ENCODE results near the gene THOC7.

THOC7 gene

DNA sequence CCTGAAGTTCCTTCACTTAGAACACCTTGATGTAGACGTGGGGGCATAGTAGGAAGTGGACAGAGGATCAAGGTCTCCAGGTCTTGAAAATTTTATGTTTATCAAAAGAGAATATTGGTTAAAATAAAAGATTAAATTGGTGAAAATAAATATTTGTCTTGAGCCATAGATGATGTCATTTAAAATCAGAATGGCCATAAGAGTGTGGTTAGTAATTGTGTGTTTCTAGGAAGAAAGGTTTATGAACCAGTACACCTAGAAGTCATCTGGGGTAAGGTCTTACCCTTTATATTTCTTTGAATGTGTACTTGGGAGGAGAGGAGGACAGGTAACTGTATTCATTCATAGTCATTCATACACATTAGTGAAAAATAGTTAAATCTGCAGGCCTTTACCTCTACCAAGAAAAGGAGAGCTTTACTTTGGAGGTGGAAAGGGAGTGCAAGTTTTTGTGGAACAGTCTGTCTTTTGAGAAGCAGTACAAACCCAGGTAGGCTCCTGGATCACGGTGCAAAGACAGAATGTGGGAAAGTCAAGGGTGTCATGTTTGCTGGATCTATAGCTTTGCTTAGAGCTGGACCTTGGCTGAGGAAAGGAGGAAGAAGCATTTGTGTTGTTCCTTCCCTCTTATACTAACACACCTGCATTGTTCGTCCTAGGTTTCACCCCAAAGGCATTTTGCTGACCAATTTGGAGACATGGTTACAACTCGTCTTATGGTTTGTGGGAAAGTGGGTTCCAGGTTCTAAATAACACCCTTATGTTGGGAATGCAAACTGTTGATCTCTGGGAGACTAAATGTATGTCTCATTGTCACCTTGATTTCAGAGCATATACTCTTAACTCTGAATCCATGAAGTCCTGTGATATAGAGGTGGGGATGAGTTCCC is 42.4 kb upstream of the THOC7 start:
- no peak overlapping the region for H3K9ac ChIP-seq (ENCODE audit: low read depth in 1 of 2, low read length in 2 of 2)
- no peaks in the 10 kb centered on the region for H3K36me3 ChIP-seq (ENCODE audit: control insufficient read depth in 2 of 2, insufficient read depth in 2 of 2, low read length in 2 of 2)
- peak overlapping the region in 1 of 2 donors; percentile 43 for H3K27ac ChIP-seq (ENCODE audit: low read depth in 2 of 2, low read length in 2 of 2)
- peaks cover 3 to 15% of the 10 kb centered on the region in 2 donors for H3K4me1 ChIP-seq (ENCODE audit: control insufficient read depth in 2 of 2, insufficient read depth in 2 of 2, low read length in 2 of 2)
- no peak overlapping the region for H3K4me3 ChIP-seq (ENCODE audit: low read length in 2 of 2)
- H3K9me3 ChIP-seq (ENCODE audit: control insufficient read depth in 2 of 2, low read length in 2 of 2): no peaks in the 10 kb centered on the region
- H3K27me3 ChIP-seq (ENCODE audit: control insufficient read depth in 2 of 2, insufficient read depth in 2 of 2, low read length in 2 of 2): no peaks in the 10 kb centered on the region

DNA sequence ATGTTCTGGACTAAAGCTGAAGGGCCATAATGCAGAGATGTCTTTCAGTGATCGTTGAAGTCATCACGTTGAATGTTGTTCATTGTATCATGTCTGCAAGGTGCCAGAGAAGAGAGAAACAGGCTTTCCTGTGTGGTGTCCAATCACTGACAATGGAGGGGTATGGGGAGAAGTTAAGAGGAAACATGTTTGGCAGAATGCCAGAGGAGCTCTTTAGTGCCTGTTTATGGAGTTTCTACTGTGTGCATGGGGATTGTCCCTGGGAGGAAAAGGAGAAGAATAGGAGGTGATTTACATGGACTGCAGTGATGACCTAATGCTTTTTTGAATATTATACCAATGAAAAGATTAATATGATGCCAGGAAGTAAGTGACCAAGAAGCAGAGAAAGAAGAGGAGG is 36.9 kb upstream of the THOC7 start:
- Histone ChIP-seq H3K9me3 (ENCODE audit: control insufficient read depth in 2 of 2, low read length in 2 of 2) (no peaks in the 10 kb centered on the region), H3K4me3 (ENCODE audit: low read length in 2 of 2) (no peak overlapping the region), H3K27ac (ENCODE audit: low read depth in 2 of 2, low read length in 2 of 2) (no peak overlapping the region), H3K4me1 (ENCODE audit: control insufficient read depth in 2 of 2, insufficient read depth in 2 of 2, low read length in 2 of 2) (peaks cover 0 to 3% of the 10 kb centered on the region in 2 donors), H3K9ac (ENCODE audit: low read depth in 1 of 2, low read length in 2 of 2) (no peak overlapping the region), H3K27me3 (ENCODE audit: control insufficient read depth in 2 of 2, insufficient read depth in 2 of 2, low read length in 2 of 2) (no peaks in the 10 kb centered on the region), H3K36me3 (ENCODE audit: control insufficient read depth in 2 of 2, insufficient read depth in 2 of 2, low read length in 2 of 2) (peaks cover 8 to 10% of the 10 kb centered on the region in 2 donors)

DNA sequence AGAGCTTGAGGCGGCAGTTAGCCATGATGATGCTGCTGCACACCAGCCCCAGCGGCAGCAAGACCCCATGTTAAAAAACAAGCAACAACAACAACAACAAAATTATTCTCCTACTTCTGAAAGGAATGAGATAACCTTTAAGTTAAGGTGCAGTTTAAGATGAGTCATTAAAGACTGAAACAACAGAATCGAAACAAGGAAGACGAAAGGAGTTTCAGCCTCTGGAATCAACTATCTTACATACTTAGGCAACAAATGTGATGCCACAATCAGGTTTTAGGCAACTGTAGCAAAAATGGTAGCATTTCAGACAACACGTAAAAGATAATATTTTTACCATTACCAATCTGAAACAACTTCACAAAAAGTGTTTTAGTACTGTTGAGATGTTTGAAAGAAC is 36.4 kb upstream of the THOC7 start:
- H3K36me3 ChIP-seq (ENCODE audit: control insufficient read depth in 2 of 2, insufficient read depth in 2 of 2, low read length in 2 of 2): peaks cover 8 to 10% of the 10 kb centered on the region in 2 donors
- H3K4me3 ChIP-seq (ENCODE audit: low read length in 2 of 2): no peak overlapping the region
- H3K27me3 ChIP-seq (ENCODE audit: control insufficient read depth in 2 of 2, insufficient read depth in 2 of 2, low read length in 2 of 2): no peaks in the 10 kb centered on the region
- no peaks in the 10 kb centered on the region for H3K9me3 ChIP-seq (ENCODE audit: control insufficient read depth in 2 of 2, low read length in 2 of 2)
- H3K9ac ChIP-seq (ENCODE audit: low read depth in 1 of 2, low read length in 2 of 2): no peak overlapping the region
- H3K4me1 ChIP-seq (ENCODE audit: control insufficient read depth in 2 of 2, insufficient read depth in 2 of 2, low read length in 2 of 2): peaks cover 0 to 3% of the 10 kb centered on the region in 2 donors
- H3K27ac ChIP-seq (ENCODE audit: low read depth in 2 of 2, low read length in 2 of 2): no peak overlapping the region

DNA sequence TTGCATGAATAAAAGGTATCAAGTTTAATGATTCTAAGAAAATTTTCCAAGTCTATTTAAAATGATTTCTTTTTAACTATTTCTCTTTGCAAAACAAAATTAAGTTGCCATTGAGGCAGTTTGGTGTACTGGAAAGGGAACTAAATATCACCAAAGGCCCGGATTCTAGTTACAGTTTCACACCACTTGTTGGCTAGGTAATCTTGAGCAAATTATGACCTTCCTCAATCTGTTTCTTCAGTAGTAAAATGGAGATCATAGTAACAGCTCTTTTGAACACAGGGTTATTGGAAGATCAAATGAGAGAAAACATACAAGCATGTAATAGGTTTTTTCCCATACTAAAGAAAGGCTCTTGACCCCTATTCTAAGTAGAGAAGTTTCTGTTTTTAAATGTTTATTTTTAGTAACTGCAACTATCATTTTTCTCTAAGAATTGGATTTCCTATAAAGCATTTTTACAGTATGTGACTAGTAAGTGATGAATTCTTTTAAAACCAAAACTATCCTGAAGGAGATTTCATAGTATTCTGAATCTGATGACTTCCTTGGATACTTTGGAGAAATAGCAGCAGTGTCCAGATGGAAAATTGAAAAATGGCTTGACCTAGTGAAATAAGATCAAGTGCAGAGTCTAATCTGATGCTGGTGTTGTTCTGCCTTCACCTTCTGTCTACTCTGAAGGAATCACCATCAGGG is 32.9 kb upstream of the THOC7 start:
- Histone ChIP-seq H3K9ac (ENCODE audit: low read depth in 1 of 2, low read length in 2 of 2) (no peak overlapping the region), H3K4me3 (ENCODE audit: low read length in 2 of 2) (no peak overlapping the region), H3K9me3 (ENCODE audit: control insufficient read depth in 2 of 2, low read length in 2 of 2) (no peaks in the 10 kb centered on the region), H3K27ac (ENCODE audit: low read depth in 2 of 2, low read length in 2 of 2) (no peak overlapping the region), H3K4me1 (ENCODE audit: control insufficient read depth in 2 of 2, insufficient read depth in 2 of 2, low read length in 2 of 2) (peaks cover 0 to 3% of the 10 kb centered on the region in 2 donors), H3K36me3 (ENCODE audit: control insufficient read depth in 2 of 2, insufficient read depth in 2 of 2, low read length in 2 of 2) (peaks cover 8 to 10% of the 10 kb centered on the region in 2 donors), H3K27me3 (ENCODE audit: control insufficient read depth in 2 of 2, insufficient read depth in 2 of 2, low read length in 2 of 2) (no peaks in the 10 kb centered on the region)

DNA sequence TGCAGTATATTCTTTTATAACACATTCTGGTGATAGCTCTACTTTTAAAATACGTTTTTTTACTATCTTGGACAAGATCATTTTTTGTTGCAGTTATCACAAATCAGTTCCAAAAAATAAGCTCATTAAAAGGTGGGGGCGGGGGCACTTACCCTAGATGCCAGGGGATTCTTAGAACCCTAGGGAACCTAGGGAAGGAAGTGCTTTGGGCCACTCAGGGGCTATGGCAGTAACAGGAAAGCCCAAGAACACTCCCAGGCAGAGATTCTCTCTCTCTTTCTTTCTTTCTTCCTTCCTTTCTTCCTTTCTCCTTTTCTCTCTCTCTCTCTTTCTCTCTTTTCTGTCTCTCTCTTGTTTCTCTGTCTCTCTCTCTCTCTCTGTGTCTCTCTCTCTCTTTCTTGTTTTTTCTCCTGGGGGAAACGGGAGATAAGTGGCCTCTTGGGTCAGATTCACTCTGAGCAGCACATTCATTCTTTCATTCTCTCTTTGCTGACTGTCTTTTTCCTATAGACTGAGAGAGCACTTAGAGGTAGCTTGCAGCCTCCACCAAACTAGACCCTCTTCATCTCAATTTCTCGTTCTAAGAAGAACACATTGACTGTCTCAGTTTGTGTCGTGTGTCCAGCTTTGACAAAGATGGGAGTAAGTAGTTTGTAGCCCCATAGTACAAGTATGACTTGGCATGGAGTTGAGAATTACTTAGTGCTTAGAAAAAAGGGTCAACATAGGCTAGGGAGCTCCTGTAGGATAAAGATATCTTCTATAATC is 32.0 kb upstream of the THOC7 start:
- H3K36me3 ChIP-seq (ENCODE audit: control insufficient read depth in 2 of 2, insufficient read depth in 2 of 2, low read length in 2 of 2): peaks cover 8 to 10% of the 10 kb centered on the region in 2 donors
- no peak overlapping the region for H3K27ac ChIP-seq (ENCODE audit: low read depth in 2 of 2, low read length in 2 of 2)
- H3K4me1 ChIP-seq (ENCODE audit: control insufficient read depth in 2 of 2, insufficient read depth in 2 of 2, low read length in 2 of 2): peaks cover 0 to 3% of the 10 kb centered on the region in 2 donors
- H3K9ac ChIP-seq (ENCODE audit: low read depth in 1 of 2, low read length in 2 of 2): no peak overlapping the region
- no peaks in the 10 kb centered on the region for H3K27me3 ChIP-seq (ENCODE audit: control insufficient read depth in 2 of 2, insufficient read depth in 2 of 2, low read length in 2 of 2)
- H3K4me3 ChIP-seq (ENCODE audit: low read length in 2 of 2): no peak overlapping the region
- no peaks in the 10 kb centered on the region for H3K9me3 ChIP-seq (ENCODE audit: control insufficient read depth in 2 of 2, low read length in 2 of 2)

DNA sequence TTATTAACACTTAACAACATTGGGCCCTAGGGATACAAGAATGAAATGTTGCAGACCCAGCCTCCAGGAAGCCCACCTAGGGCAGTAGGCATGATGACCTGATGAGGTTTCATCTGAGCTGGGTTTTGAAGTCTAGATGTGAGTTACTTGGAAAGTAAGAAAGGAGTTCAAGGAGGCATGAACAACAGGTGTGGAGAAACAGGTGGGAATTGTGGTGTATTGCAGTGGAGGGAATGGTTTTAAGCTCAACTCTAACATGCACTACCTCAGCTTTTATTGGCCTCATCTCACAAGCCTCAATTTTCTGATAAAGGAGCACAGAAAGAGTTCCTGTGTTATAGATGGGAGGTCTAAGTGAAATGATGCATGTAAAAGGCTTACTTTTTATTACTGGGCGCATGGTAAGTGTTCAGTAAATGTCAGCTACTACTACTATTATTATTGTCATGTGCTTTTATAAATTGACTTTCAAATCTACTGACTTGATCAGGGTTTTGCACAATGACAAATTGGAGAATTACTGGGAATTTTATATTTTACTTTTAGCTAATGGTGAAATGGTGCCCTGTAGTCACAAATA is 29.3 kb upstream of the THOC7 start:
- Histone ChIP-seq H3K4me1 (ENCODE audit: control insufficient read depth in 2 of 2, insufficient read depth in 2 of 2, low read length in 2 of 2) (no peaks in the 10 kb centered on the region), H3K27me3 (ENCODE audit: control insufficient read depth in 2 of 2, insufficient read depth in 2 of 2, low read length in 2 of 2) (no peaks in the 10 kb centered on the region), H3K27ac (ENCODE audit: low read depth in 2 of 2, low read length in 2 of 2) (no peak overlapping the region), H3K4me3 (ENCODE audit: low read length in 2 of 2) (no peak overlapping the region), H3K9ac (ENCODE audit: low read depth in 1 of 2, low read length in 2 of 2) (no peak overlapping the region), H3K36me3 (ENCODE audit: control insufficient read depth in 2 of 2, insufficient read depth in 2 of 2, low read length in 2 of 2) (no peaks in the 10 kb centered on the region), H3K9me3 (ENCODE audit: control insufficient read depth in 2 of 2, low read length in 2 of 2) (no peaks in the 10 kb centered on the region)

DNA sequence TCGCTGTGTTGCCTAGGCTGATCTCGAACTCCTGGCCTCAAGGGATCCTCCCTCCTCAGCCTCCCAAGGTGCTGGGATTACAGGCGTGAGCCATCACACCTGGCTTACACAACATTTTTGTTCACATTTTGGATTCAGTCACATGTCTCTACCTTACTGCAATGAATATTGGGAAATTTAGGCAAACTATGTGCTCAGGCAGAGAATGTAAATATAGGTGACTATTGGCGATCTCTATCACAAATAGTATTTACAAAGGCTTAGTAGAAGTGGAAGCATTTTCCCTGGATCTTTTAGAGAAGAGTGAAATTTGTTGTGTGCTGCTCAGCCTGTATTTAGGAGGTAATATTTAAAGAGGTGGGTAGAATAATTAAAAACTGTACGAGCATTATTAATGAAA is 27.9 kb upstream of the THOC7 start:
- Histone ChIP-seq H3K36me3 (ENCODE audit: control insufficient read depth in 2 of 2, insufficient read depth in 2 of 2, low read length in 2 of 2) (no peaks in the 10 kb centered on the region), H3K9ac (ENCODE audit: low read depth in 1 of 2, low read length in 2 of 2) (no peak overlapping the region)

DNA sequence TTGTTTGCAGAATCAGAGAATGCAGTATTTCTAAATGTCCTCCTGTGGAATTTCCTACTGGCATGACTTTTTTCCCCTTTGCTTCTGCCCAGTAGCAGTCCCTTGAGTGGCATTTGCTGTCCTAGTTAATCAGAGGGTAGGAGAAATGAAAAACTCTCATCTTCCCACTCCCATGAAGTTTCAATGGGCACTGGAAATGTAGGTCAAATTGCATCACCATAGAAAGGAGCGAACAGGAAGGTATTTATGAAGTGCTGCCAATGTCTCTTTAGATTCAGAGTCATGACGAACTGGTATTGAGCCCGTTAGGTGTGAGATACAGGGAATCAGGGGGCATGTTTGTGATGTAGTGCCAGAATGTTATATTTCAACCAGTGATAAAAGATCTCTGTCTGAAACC is 23.3 kb upstream of the THOC7 start:
- Histone ChIP-seq H3K27ac (ENCODE audit: low read depth in 2 of 2, low read length in 2 of 2) (no peak overlapping the region), H3K9me3 (ENCODE audit: control insufficient read depth in 2 of 2, low read length in 2 of 2) (no peaks in the 10 kb centered on the region), H3K36me3 (ENCODE audit: control insufficient read depth in 2 of 2, insufficient read depth in 2 of 2, low read length in 2 of 2) (no peaks in the 10 kb centered on the region), H3K27me3 (ENCODE audit: control insufficient read depth in 2 of 2, insufficient read depth in 2 of 2, low read length in 2 of 2) (no peaks in the 10 kb centered on the region), H3K9ac (ENCODE audit: low read depth in 1 of 2, low read length in 2 of 2) (no peak overlapping the region), H3K4me3 (ENCODE audit: low read length in 2 of 2) (no peak overlapping the region), H3K4me1 (ENCODE audit: control insufficient read depth in 2 of 2, insufficient read depth in 2 of 2, low read length in 2 of 2) (no peaks in the 10 kb centered on the region)

More for the DNA sequence above, 27.9 kb upstream of the THOC7 start:
- H3K27ac ChIP-seq (ENCODE audit: low read depth in 2 of 2, low read length in 2 of 2): no peak overlapping the region
- no peaks in the 10 kb centered on the region for H3K4me1 ChIP-seq (ENCODE audit: control insufficient read depth in 2 of 2, insufficient read depth in 2 of 2, low read length in 2 of 2)
- no peaks in the 10 kb centered on the region for H3K9me3 ChIP-seq (ENCODE audit: control insufficient read depth in 2 of 2, low read length in 2 of 2)
- no peak overlapping the region for H3K4me3 ChIP-seq (ENCODE audit: low read length in 2 of 2)
- H3K27me3 ChIP-seq (ENCODE audit: control insufficient read depth in 2 of 2, insufficient read depth in 2 of 2, low read length in 2 of 2): no peaks in the 10 kb centered on the region

DNA sequence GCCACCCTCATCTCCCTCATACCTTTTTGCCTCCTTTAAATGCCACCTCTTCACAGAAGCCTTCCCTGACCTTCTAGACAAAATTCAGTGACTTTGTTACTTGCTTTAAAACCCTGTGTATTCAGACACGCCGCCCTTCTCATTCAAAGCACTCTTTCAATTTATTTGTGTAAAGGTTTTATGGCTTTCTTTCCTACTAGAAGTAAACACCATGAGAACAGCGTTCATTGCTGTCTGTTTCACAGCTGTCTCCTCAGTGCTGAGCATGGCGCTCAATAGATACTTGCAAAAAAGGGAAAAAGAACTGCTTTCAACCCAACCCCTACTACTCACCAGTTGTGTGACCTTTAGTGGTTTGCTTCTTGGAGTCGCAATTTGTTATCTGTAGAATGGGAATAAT is 17.0 kb upstream of the THOC7 start:
- H3K27me3 ChIP-seq (ENCODE audit: control insufficient read depth in 2 of 2, insufficient read depth in 2 of 2, low read length in 2 of 2): no peaks in the 10 kb centered on the region
- no peak overlapping the region for H3K9ac ChIP-seq (ENCODE audit: low read depth in 1 of 2, low read length in 2 of 2)
- H3K9me3 ChIP-seq (ENCODE audit: control insufficient read depth in 2 of 2, low read length in 2 of 2): no peaks in the 10 kb centered on the region
- no peaks in the 10 kb centered on the region for H3K36me3 ChIP-seq (ENCODE audit: control insufficient read depth in 2 of 2, insufficient read depth in 2 of 2, low read length in 2 of 2)
- H3K27ac ChIP-seq (ENCODE audit: low read depth in 2 of 2, low read length in 2 of 2): no peak overlapping the region
- H3K4me3 ChIP-seq (ENCODE audit: low read length in 2 of 2): no peak overlapping the region
- peaks cover 0 to 16% of the 10 kb centered on the region in 2 donors for H3K4me1 ChIP-seq (ENCODE audit: control insufficient read depth in 2 of 2, insufficient read depth in 2 of 2, low read length in 2 of 2)

Data from mucosa of rectum (tissue), 2 donors.